Activated T-helper 1 cell treated with anti-CD3 and anti-CD28 coated beads, Interleukin-12 subunit alpha, Interleukin-12 subunit beta, Interleukin-2, Interleukin-4 antibody, amounts not matched to agents 30 ng/mL and 10 ng/mL and 1 ng/mL, durations not matched to agents 14 hours and 24 hours and 36 hours (primary cell): ENCODE measurements around the gene G0S2. TPM values are rescaled to one million over a fixed set of nuclear protein-coding genes. Genes with fewer than 3 reads are reported as not detected.
A peak's percentile ranks its signal among the peaks of the same experiment; 100 is the strongest.

Experiments
- DNase-seq: peaks from one replicate; pipeline ENCODE4 v3.0.0; 2021; ENCODE audit warnings: low spot score
- H3K27ac Mint-ChIP-seq: one replicate; pipeline ENCODE4 v1.8.0; 2021; ENCODE audit warnings: mild to moderate bottlenecking, mixed read lengths
- H3K27me3 Mint-ChIP-seq: one replicate; pipeline ENCODE4 v1.8.0; 2022; ENCODE audit warnings: mild to moderate bottlenecking, moderate library complexity, mixed read lengths; ENCODE audit not compliant: insufficient read depth
- H3K36me3 Mint-ChIP-seq: one replicate; pipeline ENCODE4 v1.8.0; 2021; ENCODE audit warnings: low read depth, mixed read lengths
- H3K4me1 Mint-ChIP-seq: one replicate; pipeline ENCODE4 v1.8.0; 2021; ENCODE audit warnings: low read depth, mixed read lengths
- H3K4me3 Mint-ChIP-seq: one replicate; pipeline ENCODE4 v1.8.0; 2021; ENCODE audit warnings: mild to moderate bottlenecking, moderate library complexity, mixed read lengths
- H3K9me3 Mint-ChIP-seq: one replicate; pipeline ENCODE4 v1.8.0; 2021; ENCODE audit warnings: mixed read lengths
- intact Hi-C: fragments of 100-400 bp; cut with micrococcal nuclease; formaldehyde crosslinking; loops from one replicate; pipeline ENCODE4 v1.15.1; 2024
- total RNA-seq: library from RNA; stranded (reverse); gene quantifications from 2 replicates; pipeline ENCODE4 v1.2.3, GENCODE V29; 2022

The G0S2 gene
- total RNA-seq, 1 donor from 2014 or later, result 501 TPM

DNA sequence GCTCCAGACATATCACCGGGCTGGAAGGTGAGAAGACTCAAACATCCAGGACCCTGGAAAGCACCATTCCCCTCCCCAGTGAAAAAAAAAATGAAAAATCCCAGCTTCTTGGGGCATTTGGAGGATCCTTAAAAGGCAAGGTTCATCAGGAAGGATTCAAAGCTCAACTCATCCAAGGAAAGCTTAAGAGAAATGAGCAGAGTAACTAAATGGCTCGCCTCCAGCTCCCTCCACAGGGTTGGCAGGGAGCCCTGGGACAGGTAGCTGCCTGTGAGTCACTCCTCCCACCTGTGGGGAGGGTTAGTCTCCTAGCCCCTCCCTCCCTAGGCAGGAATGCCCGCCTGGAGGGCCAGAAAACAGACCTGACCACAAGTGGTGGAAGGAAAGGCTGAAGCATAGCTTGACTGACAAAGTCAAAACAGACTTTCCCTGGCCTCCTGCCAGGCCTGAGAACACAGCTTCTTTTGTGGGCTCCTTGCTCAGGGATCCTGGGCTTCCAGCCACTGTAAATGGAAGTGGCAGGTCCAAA, 22.3 kb upstream of the G0S2 start:
- Mint-ChIP-seq H3K27me3 (no peaks in the 10 kb centered on the region), H3K36me3 (peaks cover 2% of the 10 kb centered on the region), H3K27ac (peak overlapping the region; percentile 73), H3K4me1 (peaks cover 78% of the 10 kb centered on the region), H3K4me3 (peak overlapping the region; percentile 1), H3K9me3 (no peaks in the 10 kb centered on the region)
- intact Hi-C loops, result loop anchor here (1.0 to 2.0 kb wide), 2 partner anchors 20 to 46 kb away; no protein-coding TSS in a partner anchor
- no peak for DNase-seq

DNA sequence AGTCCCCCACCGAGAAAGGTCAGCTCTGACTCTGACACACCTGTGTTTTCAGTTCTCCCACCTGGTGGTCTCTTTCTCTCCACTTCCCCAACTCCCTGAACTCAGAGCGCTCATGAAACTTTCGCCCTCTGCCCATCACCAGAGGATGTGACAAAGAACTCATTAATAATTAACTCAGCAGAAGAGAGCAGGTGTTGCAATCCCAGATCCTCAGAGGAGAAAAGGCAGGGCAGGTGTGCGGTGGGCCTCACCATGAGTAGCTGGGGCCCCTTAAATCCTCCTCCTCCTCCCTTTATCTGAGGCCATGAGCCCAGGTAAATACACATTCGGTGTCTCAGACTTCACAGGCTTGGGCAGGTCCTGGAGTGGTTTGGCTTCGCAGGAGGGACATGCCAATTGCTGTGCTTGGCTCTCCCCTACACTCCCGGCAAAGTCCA, 21.3 kb upstream of the G0S2 start:
- peaks cover 2% of the 10 kb centered on the region for H3K36me3 Mint-ChIP-seq
- H3K27me3 Mint-ChIP-seq, result no peaks in the 10 kb centered on the region
- H3K9me3 Mint-ChIP-seq, result no peaks in the 10 kb centered on the region
- H3K27ac Mint-ChIP-seq, result peak overlapping the region; percentile 11
- peaks cover 80% of the 10 kb centered on the region for H3K4me1 Mint-ChIP-seq
- intact Hi-C loops, result loop anchor here (1.0 to 2.0 kb wide), 2 partner anchors 19 to 47 kb away; no protein-coding TSS in a partner anchor
- H3K4me3 Mint-ChIP-seq, result no peak overlapping the region
- no peak for DNase-seq

DNA sequence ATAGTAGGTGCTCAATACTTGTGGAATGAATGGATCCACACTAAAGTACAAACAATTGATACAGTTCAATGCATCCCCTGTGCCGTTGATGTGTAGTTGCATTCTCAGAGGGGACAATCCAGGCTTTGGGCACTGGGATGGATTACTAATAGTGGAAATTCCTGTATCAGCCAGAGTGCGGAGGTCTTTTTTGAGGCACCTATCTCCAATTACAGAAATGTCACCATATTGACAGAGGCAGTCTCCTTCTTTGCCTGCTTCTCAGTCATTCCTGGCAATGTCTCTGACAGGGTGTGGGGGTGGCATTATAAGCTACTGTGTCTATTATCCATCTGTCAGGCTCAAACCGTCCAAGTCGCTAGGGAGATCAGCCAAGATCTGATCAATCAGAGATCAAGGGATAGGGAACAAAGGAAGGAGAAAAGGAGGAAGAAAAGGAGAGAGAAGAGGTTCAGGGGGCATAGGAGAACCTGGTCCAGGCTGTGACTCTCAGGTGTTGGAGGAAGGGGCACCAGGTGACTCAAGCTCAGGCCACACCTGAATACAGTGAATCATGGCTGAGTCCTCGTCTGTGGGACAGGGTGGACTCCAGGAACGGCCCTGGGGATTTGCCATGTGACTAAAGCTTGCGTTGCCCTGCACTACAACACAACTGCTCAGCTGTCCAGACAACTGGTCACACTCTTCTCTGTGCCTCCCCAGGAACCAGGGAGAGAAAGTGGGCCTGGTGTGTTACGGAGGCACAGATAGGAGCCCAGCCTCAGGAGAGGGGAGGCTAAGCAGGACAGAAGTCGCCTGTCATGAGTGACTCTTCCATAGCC, 19.6 kb upstream of the G0S2 start:
- Mint-ChIP-seq H3K36me3 (peaks cover 2% of the 10 kb centered on the region), H3K9me3 (no peaks in the 10 kb centered on the region), H3K4me3 (no peak overlapping the region), H3K27me3 (no peaks in the 10 kb centered on the region), H3K27ac (no peak overlapping the region), H3K4me1 (peaks cover 78% of the 10 kb centered on the region)
- DNase-seq, result no peak
- intact Hi-C loops, result no loop called here

DNA sequence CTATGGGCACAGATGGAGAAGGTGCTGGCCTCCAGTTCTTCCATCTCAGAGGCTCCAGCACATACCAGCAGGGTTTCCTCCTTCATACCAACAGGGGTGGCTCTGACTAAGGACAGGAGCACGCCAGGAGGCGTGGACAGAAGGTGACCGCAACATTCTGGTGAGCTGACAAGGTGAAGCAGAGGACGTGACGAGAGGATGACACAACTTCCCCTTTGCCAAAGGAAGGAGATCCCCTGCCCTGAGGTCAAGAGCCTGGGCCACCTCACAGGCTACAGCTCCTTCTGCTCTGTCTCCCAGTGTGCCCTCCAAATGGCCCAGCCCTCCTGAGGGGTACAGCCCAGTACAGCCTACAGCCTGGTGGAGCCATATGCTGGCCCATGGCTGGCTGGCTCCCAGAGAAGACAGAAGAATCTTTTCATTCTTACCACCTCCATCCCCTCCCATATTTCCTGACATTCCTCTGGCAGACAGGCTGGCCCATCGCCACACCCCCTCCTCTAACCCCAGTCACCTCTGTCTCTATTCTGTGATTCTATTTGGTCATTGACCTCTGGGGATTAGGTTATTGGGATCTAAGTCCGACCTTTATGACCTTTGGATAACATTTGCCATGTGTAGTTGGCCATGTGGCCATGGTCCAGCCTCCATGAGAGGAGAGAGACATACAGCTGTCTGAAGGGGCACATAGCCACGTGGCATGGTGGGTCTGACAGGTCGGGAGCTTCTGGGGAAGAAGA, 17.9 kb upstream of the G0S2 start:
- H3K4me1 Mint-ChIP-seq, result peaks cover 69% of the 10 kb centered on the region
- no peaks in the 10 kb centered on the region for H3K9me3 Mint-ChIP-seq
- intact Hi-C loops, result no loop called here
- H3K4me3 Mint-ChIP-seq, result no peak overlapping the region
- H3K27me3 Mint-ChIP-seq, result no peaks in the 10 kb centered on the region
- DNase-seq, result no peak
- peak overlapping the region; percentile 54 for H3K27ac Mint-ChIP-seq
- peaks cover 4% of the 10 kb centered on the region for H3K36me3 Mint-ChIP-seq

DNA sequence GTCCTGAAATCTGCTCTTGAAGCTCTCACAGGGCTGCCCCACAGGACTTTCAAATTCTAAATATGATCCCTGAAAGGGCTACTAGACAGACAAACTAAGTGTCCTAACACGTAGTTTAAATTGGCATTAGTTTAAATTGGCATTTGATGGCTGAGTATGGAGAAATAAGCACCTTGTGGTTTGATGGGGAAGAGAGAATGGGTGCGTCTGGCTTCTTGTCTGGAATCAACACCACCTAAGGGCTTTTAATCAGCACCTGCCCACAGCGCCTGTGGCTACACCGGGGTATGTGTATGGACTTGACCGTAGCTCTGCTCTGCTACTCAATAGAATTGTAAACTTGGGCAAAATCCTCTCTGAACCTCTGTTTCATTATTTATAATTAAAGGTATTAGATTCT, 17.3 kb upstream of the G0S2 start:
- no peak for DNase-seq
- intact Hi-C loops, result no loop called here
- Mint-ChIP-seq H3K27me3 (no peaks in the 10 kb centered on the region), H3K4me3 (no peak overlapping the region), H3K36me3 (peaks cover 6% of the 10 kb centered on the region), H3K27ac (no peak overlapping the region), H3K9me3 (no peaks in the 10 kb centered on the region), H3K4me1 (peaks cover 63% of the 10 kb centered on the region)

DNA sequence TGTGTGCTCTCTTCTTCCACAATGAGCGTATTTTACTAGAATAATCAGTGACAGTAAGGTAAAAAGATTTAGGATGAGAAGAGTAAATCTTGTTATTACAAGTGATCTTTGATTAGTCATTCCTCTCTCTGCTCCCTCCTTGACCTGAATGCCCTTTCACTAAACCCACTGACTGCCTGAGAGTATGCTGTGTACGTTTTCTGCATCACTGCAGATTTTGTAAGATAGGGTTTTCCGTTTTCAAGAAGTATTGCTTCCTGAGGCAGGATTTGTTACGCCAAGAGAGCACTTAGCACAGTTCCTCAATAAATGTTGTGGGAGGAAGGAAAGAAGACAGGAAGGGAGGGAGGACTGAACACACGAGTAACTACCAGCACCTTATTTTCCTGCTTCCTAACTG, 15.3 kb upstream of the G0S2 start:
- Mint-ChIP-seq H3K4me3 (peak overlapping the region; percentile 16), H3K27ac (peak overlapping the region; percentile 88), H3K27me3 (no peaks in the 10 kb centered on the region), H3K9me3 (no peaks in the 10 kb centered on the region), H3K36me3 (peaks cover 17% of the 10 kb centered on the region), H3K4me1 (peaks cover 53% of the 10 kb centered on the region)
- no peak for DNase-seq
- intact Hi-C loops, result loop anchor here (1.0 to 2.0 kb wide), 4 partner anchors 9 to 64 kb away; no protein-coding TSS in a partner anchor

DNA sequence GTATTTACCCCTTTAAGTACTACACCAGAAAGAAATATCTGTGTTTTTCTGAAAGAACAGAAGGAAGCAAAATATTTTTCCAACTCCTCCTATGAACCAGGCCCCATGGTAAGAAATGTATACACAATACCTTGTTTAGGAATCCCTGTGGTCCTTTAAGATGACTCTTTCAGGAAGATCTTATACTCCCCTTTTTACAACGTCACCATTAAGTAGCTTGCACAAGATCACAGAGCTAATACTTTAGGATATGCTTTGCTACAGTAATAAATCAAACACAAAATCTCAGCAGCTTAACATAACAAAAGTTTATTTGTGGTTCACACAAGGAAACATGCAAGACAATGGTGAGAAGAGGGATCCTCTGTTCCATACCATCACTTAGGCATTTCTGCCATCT, 14.1 kb upstream of the G0S2 start:
- Mint-ChIP-seq H3K36me3 (peaks cover 19% of the 10 kb centered on the region), H3K4me3 (no peak overlapping the region), H3K27ac (no peak overlapping the region), H3K27me3 (no peaks in the 10 kb centered on the region), H3K4me1 (peaks cover 56% of the 10 kb centered on the region), H3K9me3 (no peaks in the 10 kb centered on the region)
- intact Hi-C loops, result loop anchor here (2.0 kb wide), 1 partner anchor 32 kb away; no protein-coding TSS in a partner anchor
- no peak for DNase-seq

DNA sequence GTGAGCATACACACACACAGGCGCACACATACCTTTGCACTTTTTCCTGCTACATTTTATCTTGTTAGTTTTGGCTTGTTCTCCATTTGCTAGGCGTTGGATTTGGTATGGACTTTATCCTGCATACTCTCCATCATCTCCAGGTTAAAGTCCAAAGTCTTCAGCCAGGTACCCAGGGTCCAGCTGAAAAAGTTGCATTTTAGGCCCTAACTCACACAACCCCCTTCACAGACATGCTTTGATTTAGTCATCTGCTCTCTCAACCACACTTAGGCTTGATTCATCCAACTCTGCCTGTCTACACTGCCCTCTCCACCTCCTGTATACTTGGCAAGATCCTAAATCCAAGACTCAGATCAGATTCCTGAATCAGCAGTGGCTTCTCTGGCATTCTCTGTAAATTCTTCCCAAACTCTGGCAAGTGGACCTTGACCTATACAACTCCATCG, 12.3 kb upstream of the G0S2 start:
- intact Hi-C loops, result no loop called here
- no peaks in the 10 kb centered on the region for H3K9me3 Mint-ChIP-seq
- H3K36me3 Mint-ChIP-seq, result peaks cover 19% of the 10 kb centered on the region
- no peak overlapping the region for H3K27ac Mint-ChIP-seq
- no peaks in the 10 kb centered on the region for H3K27me3 Mint-ChIP-seq
- no peak overlapping the region for H3K4me3 Mint-ChIP-seq
- no peak for DNase-seq
- peaks cover 43% of the 10 kb centered on the region for H3K4me1 Mint-ChIP-seq

DNA sequence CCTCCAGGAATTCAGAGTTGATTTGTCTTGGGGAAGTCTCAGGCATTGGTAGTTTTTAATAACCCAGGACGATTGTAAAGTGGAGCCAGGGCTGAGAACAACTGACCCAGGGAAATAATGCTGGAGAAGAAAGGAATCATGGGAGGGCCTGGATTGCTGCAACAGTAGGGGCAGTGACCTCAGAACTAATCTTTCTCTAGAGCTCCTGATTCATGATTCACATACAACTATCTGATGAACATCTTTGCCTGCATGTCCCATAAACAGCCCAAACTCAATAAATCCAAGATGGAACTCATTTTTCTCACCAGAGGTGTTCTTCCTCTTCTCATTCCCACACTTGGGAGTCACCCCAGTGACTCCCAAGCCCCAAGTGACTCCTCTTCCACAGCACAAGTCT, 8.1 kb upstream of the G0S2 start:
- intact Hi-C loops, result no loop called here
- peaks cover 34% of the 10 kb centered on the region for H3K4me1 Mint-ChIP-seq
- no peak for DNase-seq
- no peak overlapping the region for H3K27ac Mint-ChIP-seq
- H3K9me3 Mint-ChIP-seq, result peaks cover 9% of the 10 kb centered on the region
- no peaks in the 10 kb centered on the region for H3K27me3 Mint-ChIP-seq
- no peak overlapping the region for H3K4me3 Mint-ChIP-seq
- H3K36me3 Mint-ChIP-seq, result peaks cover 24% of the 10 kb centered on the region

DNA sequence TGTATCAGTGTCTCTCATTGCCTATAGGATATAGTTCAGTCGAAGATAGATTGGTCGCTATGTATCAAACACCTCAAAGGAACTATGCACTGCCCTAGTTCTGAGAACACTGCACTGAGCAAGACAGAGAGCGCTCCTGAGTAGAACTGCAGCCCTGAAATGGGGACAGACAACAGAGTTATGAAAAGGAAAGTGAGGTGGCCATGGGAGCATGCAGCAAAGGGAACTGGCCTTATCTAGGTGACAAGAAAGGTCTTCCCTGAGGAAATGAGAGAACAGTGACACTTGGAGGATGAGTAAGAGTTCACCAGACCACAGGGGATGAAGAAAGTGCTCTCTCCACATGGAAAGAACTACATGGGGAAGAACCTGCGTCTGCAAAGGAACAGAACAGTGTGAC, 7.5 kb upstream of the G0S2 start:
- no peak for DNase-seq
- Mint-ChIP-seq H3K27me3 (no peaks in the 10 kb centered on the region), H3K36me3 (peaks cover 24% of the 10 kb centered on the region), H3K4me3 (no peak overlapping the region), H3K4me1 (peaks cover 38% of the 10 kb centered on the region), H3K9me3 (peaks cover 9% of the 10 kb centered on the region), H3K27ac (no peak overlapping the region)
- intact Hi-C loops, result no loop called here

DNA sequence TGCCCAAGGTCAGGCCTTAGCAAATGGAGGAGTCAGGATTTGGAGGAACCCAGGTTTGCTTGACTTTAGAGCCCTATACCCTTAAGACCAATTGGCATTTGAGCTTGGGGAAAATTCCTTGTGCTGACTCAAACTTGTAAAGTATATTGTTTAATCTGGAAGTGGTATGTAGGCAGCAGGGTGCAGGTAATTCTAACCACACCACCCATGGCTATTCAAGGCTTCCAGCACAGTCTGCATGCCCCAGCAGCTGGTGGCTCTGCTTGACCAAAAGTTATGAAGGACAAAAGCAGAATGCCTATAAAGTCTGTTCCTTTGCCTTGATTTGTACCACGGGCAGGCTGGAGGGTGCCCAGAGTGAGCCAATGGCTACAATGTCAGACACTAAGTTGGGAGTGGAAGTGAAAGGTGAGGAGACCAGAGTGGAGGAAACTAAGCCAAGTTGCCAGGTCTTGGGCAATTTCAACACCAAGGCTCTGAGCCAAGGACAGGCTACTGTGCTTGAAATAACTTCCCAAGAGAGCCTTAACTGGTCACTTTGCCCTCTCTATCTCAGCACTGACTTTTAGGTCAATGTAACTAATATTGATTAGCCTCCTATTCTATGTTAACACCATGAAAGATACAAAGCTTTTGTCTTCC, 4.7 kb upstream of the G0S2 start:
- H3K9me3 Mint-ChIP-seq, result peaks cover 9% of the 10 kb centered on the region
- no peaks in the 10 kb centered on the region for H3K27me3 Mint-ChIP-seq
- H3K36me3 Mint-ChIP-seq, result peaks cover 18% of the 10 kb centered on the region
- intact Hi-C loops, result loop anchor here (10.0 kb wide), 1 partner anchor 264 kb away; the partner anchor contains the start of gene SYT14
- H3K27ac Mint-ChIP-seq, result peak overlapping the region; percentile 85
- H3K4me1 Mint-ChIP-seq, result peaks cover 48% of the 10 kb centered on the region
- no peak for DNase-seq
- peak overlapping the region; percentile 15 for H3K4me3 Mint-ChIP-seq
